ENCODE measurements around the gene TSHZ1. TPM values are rescaled to one million over a fixed set of nuclear protein-coding genes. Genes with fewer than 3 reads are reported as not detected.

TSHZ1 gene
- polyA plus RNA-seq, 1 donor from 2014 or later = 1.1 TPM

- Histone ChIP-seq H2AFZ (ENCODE audit: low read depth, low read length) (no peak overlapping the region), H4K20me1 (ENCODE audit: insufficient read depth) (no peaks in the 10 kb centered on the region)
- TF ChIP-seq EZH2 (IDR thresholded peaks at IDR 0.05; ENCODE audit: borderline replicate concordance, insufficient read depth, low read length, poor library complexity, severe bottlenecking) (no peak), POLR2AphosphoS5 (IDR thresholded peaks at IDR 0.05) (no peak), MXI1 (conservative IDR thresholded peaks at IDR 0.05; ENCODE audit: poor library complexity, severe bottlenecking) (no peak), SMC3 (conservative IDR thresholded peaks at IDR 0.05; ENCODE audit: poor library complexity) (no peak), RAD21 (conservative IDR thresholded peaks at IDR 0.05) (no peak), REST (IDR thresholded peaks at IDR 0.05; ENCODE audit: borderline replicate concordance) (no peak)
These were observed 110.8 kb downstream of the TSHZ1 start for GRCh38 chr18:75321431-75321830.

GRCh38 chr18:75322206-75322605, 111.6 kb downstream of the TSHZ1 start:
- Histone ChIP-seq H3K36me3 (ENCODE audit: insufficient read depth, low read length) (no peaks in the 10 kb centered on the region), H3K27me3 (ENCODE audit: insufficient read depth, low read depth, low read length) (no peaks in the 10 kb centered on the region), H4K20me1 (ENCODE audit: insufficient read depth) (no peaks in the 10 kb centered on the region), H2AFZ (ENCODE audit: low read depth, low read length) (no peak overlapping the region), H3K27ac (ENCODE audit: low read length) (no peak overlapping the region), H3K9ac (ENCODE audit: low read length) (no peak overlapping the region), H3K9me3 (ENCODE audit: low read length) (no peaks in the 10 kb centered on the region), H3K9me2 (ENCODE audit: insufficient read depth, low read length) (no peaks in the 10 kb centered on the region), H3K4me3 (ENCODE audit: low read length) (no peak overlapping the region), H3K4me2 (ENCODE audit: low read length) (no peak overlapping the region), H3K79me2 (replicated peaks; ENCODE audit: insufficient read depth, low read length) (no peaks in the 10 kb centered on the region), H3F3A (ENCODE audit: insufficient read depth, low read length, poor library complexity, severe bottlenecking) (no peaks in the 10 kb centered on the region)
- TF ChIP-seq CTCF (IDR thresholded peaks at IDR 0.05; ENCODE audit: poor library complexity, severe bottlenecking) (no peak), EP300 (conservative IDR thresholded peaks at IDR 0.05; ENCODE audit: poor library complexity, severe bottlenecking) (no peak), REST (IDR thresholded peaks at IDR 0.05; ENCODE audit: borderline replicate concordance) (no peak), EZH2 (IDR thresholded peaks at IDR 0.05; ENCODE audit: borderline replicate concordance, insufficient read depth, low read length, poor library complexity, severe bottlenecking) (no peak), SMC3 (conservative IDR thresholded peaks at IDR 0.05; ENCODE audit: poor library complexity) (no peak), POLR2AphosphoS5 (IDR thresholded peaks at IDR 0.05) (no peak), RAD21 (conservative IDR thresholded peaks at IDR 0.05) (no peak), TAF1 (IDR thresholded peaks at IDR 0.05; ENCODE audit: low read depth) (no peak), MXI1 (conservative IDR thresholded peaks at IDR 0.05; ENCODE audit: poor library complexity, severe bottlenecking) (no peak)

More at GRCh38 chr18:75321431-75321830, 110.8 kb downstream of the TSHZ1 start:
- no peaks in the 10 kb centered on the region for H3F3A ChIP-seq (ENCODE audit: insufficient read depth, low read length, poor library complexity, severe bottlenecking)
- H3K36me3 ChIP-seq (ENCODE audit: insufficient read depth, low read length) = no peaks in the 10 kb centered on the region
- H3K9me3 ChIP-seq (ENCODE audit: low read length) = no peaks in the 10 kb centered on the region
- no peak overlapping the region for H3K9ac ChIP-seq (ENCODE audit: low read length)
- no peak overlapping the region for H3K27ac ChIP-seq (ENCODE audit: low read length)
- no peak overlapping the region for H3K4me3 ChIP-seq (ENCODE audit: low read length)
- no peaks in the 10 kb centered on the region for H3K9me2 ChIP-seq (ENCODE audit: insufficient read depth, low read length)
- no peak overlapping the region for H3K4me2 ChIP-seq (ENCODE audit: low read length)
- no peaks in the 10 kb centered on the region for H3K79me2 ChIP-seq (replicated peaks; ENCODE audit: insufficient read depth, low read length)
- H3K27me3 ChIP-seq (ENCODE audit: insufficient read depth, low read depth, low read length) = no peaks in the 10 kb centered on the region

Data from neural cell (in vitro differentiated cells).